HUES48 (cell line): ENCODE measurements around the gene FOXE1.

Experiments used
- H3K27ac ChIP-seq: one replicate; pipeline ENCODE4 v1.7.0; 2013; ENCODE audit warnings: low read depth, low read length, inconsistent platforms
- H3K27me3 ChIP-seq: 2 replicates; pipeline ENCODE4 v1.6.1; 2013; ENCODE audit warnings: mild to moderate bottlenecking, low read length; ENCODE audit not compliant: control insufficient read depth, insufficient read depth
- H3K36me3 ChIP-seq: 2 replicates; pipeline ENCODE4 v1.6.1; 2013; ENCODE audit warnings: low read length; ENCODE audit not compliant: control insufficient read depth, insufficient read depth
- H3K4me1 ChIP-seq: 2 replicates; pipeline ENCODE4 v1.6.1; 2013; ENCODE audit warnings: mild to moderate bottlenecking, low read length; ENCODE audit not compliant: control insufficient read depth, insufficient read depth
- H3K4me3 ChIP-seq: 2 replicates; pipeline ENCODE4 v1.5.1; 2013; ENCODE audit warnings: mild to moderate bottlenecking, low read depth, low read length
- H3K9ac ChIP-seq: 2 replicates; pipeline ENCODE4 v1.6.1; 2013; ENCODE audit warnings: mild to moderate bottlenecking, low read depth, low read length, moderate library complexity
- H3K9me3 ChIP-seq: 2 replicates; pipeline ENCODE4 v1.6.1; 2013; ENCODE audit warnings: low read length; ENCODE audit not compliant: control insufficient read depth, insufficient read depth

Gene FOXE1

DNA sequence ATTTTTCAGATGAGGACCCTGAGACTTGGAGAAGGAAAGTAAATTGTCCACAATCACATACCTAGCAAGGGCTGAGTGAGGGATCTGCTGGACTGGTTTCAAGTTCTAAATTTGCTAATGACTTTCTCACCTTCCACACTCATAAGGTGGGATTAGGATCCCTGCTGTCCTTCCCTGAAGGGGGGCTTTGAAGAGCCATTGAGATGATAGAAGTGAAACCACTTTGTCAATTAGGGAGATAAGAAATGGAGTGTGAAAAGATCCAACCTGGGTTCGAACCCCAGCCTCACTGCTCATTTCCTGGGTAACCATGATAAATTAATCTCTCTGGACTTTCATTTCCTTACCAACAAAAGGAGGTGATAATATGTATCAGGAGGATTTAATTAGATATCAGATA lies 32.7 kb upstream of the FOXE1 start:
- Histone ChIP-seq H3K36me3 (no peaks in the 10 kb centered on the region), H3K9me3 (no peaks in the 10 kb centered on the region), H3K9ac (no peak overlapping the region), H3K27ac (no peak overlapping the region), H3K4me1 (no peaks in the 10 kb centered on the region), H3K27me3 (peaks cover 11% of the 10 kb centered on the region; the same call in 1 of the 2 replicates), H3K4me3 (no peak overlapping the region)

DNA sequence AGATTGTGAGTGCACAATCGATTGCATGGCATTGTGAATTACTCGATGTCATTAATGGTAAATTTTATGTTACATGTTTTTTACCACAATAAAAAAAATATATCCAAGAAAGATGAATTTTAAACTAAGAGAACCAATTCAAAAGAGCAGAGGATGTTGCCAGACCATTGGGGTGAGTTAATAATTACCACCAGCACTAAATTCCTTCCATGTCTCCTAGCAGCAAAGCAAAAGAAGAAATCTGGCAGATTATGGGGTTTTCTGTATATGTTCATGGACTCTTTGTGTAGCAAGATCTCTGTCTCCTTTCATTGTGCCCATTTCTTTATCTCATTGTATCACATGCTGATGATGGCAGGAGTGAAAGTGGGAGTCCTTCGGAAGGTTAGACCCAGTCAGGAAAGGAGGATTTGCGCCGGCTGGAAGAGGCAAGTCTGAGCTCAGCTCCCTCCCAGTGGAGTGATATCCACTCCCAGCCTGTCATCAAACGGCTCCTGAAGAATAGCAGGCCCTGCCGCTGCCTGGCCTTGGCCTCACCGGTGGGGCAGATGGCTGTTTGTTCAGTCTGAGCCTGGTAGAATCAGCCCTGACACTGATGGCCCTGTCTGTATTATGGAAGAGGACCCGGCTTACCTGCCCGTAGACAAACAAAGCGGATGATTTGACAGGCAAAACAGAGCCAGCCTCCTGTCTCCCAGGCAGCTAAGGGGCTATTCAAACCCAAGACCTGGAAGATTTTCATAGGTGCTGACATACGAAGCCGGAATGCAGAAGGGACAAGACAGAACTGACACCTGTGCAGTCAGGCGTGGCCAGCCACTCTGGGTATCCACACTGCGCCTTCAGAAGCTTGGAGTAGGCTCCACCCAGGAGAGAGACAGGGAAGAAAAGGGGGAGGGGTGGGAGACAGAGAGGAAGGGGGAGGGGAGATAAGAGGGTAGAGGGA lies 21.9 kb upstream of the FOXE1 start:
- Histone ChIP-seq H3K27me3 (peaks cover 21% of the 10 kb centered on the region), H3K9me3 (no peaks in the 10 kb centered on the region), H3K4me1 (peaks cover 13% of the 10 kb centered on the region), H3K4me3 (peak overlapping the region; percentile 43), H3K27ac (no peak overlapping the region), H3K9ac (no peak overlapping the region), H3K36me3 (no peaks in the 10 kb centered on the region)

DNA sequence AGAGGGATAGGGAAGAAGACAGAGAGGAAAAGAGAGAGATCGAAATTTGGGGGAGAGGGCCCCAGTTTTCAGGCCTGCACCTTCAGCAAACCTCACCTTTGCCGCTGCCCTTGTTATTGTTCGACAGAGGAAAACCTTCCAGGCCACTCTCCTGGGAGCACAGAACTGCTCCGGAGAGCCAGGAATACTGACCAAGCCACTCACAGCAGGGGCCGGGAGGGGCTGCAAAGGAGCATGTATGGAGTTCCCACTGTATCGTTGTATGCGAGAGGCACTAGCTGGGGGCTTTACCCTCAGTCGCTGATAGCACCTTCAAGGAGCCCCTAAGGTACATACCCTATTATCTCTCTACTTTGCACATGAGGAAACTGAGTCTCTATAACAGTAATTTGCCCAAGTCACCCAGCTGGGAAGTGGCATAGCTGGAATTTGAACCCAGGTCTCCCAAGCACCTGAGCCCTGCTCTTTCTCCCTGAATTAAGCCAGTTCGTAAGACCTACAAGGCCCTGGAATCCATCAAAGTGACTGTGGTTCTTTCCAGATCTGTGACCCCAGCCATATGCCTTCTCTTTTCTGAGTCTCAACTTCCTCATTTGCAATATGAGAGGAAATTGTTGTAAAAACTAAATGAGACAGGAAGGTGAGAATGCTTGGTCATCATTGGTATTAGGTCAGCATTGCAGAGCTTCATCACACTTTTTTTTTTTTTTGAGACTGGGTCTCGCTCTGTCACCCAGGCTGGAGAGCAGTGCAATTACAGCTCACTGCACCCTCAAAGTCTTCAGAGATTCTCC lies 21.0 kb upstream of the FOXE1 start:
- Histone ChIP-seq H3K27ac (no peak overlapping the region), H3K4me3 (no peak overlapping the region; the same call in 1 of the 2 replicates), H3K4me1 (peaks cover 13% of the 10 kb centered on the region), H3K9me3 (no peaks in the 10 kb centered on the region), H3K27me3 (peaks cover 19% of the 10 kb centered on the region), H3K36me3 (no peaks in the 10 kb centered on the region), H3K9ac (no peak overlapping the region)

DNA sequence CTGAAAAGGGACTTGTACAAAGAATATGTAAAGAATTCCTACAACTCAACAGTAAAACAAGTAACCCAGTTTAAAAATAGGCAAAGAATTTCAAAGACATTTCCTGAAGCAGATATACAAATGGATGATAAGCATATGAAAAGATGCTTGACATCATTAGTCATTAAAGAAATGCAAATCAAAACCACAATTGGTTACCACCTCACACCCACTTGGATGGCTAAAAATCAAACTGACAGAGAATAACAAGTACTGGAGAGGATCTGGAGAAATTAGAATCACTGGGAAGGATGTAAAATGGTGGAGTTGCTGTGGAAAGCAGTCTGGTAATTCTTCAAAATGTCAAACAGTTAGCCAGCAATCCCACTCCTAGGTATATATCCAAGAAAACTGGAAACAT lies 12.5 kb upstream of the FOXE1 start:
- H3K4me1 ChIP-seq = peaks cover 9% of the 10 kb centered on the region
- peaks cover 12% of the 10 kb centered on the region for H3K27me3 ChIP-seq
- H3K9me3 ChIP-seq = no peaks in the 10 kb centered on the region
- no peak overlapping the region for H3K9ac ChIP-seq
- no peak overlapping the region for H3K27ac ChIP-seq
- peak overlapping the region; percentile 26; the same call in 1 of the 2 replicates for H3K4me3 ChIP-seq
- H3K36me3 ChIP-seq = no peaks in the 10 kb centered on the region

DNA sequence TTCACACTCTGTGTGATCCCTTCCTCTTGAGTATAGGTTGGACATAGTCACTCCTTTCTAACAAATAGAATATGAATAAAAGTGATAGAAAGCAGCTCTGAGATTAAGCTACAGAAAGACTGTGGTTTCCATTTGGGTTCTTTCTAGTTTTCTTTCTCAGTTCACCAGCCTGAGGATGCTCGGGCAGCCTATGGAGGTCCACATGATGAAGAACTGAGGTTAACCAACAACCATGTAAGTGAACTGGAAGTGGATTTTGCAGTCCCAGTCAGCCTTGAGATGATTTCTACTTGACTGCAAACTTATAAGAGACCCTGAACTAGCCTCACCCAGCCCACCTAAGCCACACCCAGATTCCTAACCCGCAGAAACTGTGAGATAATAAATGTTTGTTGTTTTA lies 10.1 kb upstream of the FOXE1 start:
- H3K9ac ChIP-seq = no peak overlapping the region
- H3K27ac ChIP-seq = no peak overlapping the region
- H3K4me1 ChIP-seq = peaks cover 15% of the 10 kb centered on the region
- no peaks in the 10 kb centered on the region for H3K36me3 ChIP-seq
- peaks cover 36% of the 10 kb centered on the region for H3K27me3 ChIP-seq
- H3K4me3 ChIP-seq = no peak overlapping the region
- no peaks in the 10 kb centered on the region for H3K9me3 ChIP-seq

DNA sequence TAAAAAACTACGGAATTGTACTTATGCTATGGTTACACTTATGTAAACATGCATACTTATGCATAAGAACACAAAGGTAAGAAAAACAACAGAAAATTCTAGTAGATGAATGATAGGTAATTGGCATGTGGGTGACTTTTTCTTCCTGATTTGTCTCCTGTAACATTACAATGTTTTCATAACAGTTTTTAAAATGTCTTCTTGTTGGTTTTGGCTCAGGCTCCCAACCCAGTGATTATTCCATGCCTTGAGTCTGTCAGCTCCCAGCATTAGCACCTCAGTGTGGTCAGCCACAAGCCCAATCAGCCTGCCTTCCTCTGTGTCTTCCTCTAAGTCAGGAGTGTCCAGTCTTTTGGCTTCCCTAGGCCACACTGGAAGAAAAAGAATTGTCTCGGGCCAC lies 7.9 kb upstream of the FOXE1 start:
- Histone ChIP-seq H3K4me1 (peaks cover 24% of the 10 kb centered on the region), H3K9me3 (no peaks in the 10 kb centered on the region), H3K4me3 (no peak overlapping the region), H3K9ac (no peak overlapping the region), H3K27me3 (peaks cover 54% of the 10 kb centered on the region), H3K27ac (no peak overlapping the region), H3K36me3 (no peaks in the 10 kb centered on the region)

DNA sequence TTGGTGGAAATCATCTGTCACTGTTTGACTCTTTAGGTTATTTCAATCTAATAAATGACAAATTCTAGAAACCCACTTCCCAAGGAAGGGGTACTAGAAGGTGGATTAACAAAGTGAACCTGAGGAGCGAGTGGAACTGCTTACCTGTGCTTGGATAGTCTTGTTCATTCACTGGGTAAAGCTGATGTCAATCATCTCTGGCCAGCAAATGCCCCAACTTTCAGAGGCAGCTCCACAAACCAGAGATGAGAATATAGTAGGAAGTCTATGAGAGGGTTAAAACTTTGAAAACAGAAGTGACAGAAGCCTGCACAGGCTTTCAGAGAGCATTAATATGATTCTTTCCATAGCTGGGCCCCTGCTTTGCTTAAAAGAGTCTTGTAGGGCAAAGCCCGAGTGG lies 7.3 kb upstream of the FOXE1 start:
- H3K4me1 ChIP-seq = peaks cover 17% of the 10 kb centered on the region
- peaks cover 61% of the 10 kb centered on the region for H3K27me3 ChIP-seq

DNA sequence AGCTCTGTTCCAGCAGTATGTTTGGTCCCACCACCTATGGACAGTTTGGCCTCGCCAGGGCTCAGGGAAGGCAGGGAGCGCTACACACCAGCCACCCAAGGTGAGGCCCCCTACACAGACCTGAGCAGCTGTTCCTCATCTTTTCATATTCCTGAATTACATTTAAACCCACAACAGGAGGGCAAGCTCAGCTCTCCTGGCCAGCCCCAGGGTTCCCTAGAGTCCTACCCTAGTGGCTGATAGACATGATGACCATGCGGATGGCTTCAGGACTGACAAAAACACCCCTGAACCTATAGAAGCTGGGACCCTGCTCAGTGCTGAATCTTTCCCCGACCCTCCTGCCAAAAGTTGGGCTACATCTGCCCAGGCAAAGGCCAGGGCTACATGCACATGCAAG lies 6.7 kb upstream of the FOXE1 start:
- Histone ChIP-seq H3K4me1 (peaks cover 15% of the 10 kb centered on the region), H3K9me3 (no peaks in the 10 kb centered on the region), H3K4me3 (no peak overlapping the region), H3K9ac (no peak overlapping the region), H3K27me3 (peaks cover 66% of the 10 kb centered on the region), H3K27ac (no peak overlapping the region), H3K36me3 (no peaks in the 10 kb centered on the region)

More for the DNA sequence above, 7.3 kb upstream of the FOXE1 start:
- Histone ChIP-seq H3K27ac (no peak overlapping the region), H3K9me3 (no peaks in the 10 kb centered on the region), H3K9ac (no peak overlapping the region), H3K36me3 (no peaks in the 10 kb centered on the region), H3K4me3 (no peak overlapping the region)

DNA sequence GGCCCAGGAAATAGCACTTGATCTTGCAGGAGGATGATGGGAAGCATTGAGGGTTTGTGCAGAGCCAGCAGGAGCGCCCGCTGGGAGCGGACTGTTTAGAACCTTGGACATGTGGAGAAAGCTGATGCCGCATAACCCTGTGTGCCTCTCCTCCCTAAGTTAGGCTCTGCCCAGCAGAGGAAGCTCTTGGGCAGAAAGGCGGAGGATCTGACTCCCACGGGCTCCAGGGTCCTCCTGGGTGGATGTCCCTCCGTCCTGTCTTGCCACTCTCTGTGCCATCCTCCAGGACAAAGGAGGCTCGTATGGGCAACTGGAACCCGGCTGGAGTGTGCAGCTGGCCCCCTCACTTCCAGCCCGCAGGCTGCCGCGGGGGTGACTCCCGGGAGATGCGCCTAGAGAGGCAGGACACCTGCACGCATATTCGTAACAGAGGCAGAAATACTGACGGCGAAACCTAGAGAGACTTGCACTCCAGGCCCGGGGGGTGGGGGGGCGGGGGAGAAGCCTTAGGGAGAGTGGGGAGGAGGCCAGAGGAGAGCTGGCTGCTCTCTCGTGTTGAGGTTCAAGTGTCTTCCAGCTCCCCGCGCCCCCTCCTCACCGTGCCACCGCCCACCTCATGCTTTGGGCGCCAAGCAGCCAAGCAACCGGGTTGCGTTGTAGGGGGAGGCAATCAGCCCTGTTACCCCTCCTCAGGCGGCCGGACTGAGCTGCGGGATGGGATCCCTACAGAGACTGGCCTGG lies 5.4 kb upstream of the FOXE1 start:
- Histone ChIP-seq H3K9ac (no peak overlapping the region), H3K4me3 (peak overlapping the region; percentile 48), H3K27me3 (peaks cover 79% of the 10 kb centered on the region), H3K4me1 (peaks cover 18% of the 10 kb centered on the region), H3K27ac (no peak overlapping the region), H3K9me3 (no peaks in the 10 kb centered on the region), H3K36me3 (no peaks in the 10 kb centered on the region)

DNA sequence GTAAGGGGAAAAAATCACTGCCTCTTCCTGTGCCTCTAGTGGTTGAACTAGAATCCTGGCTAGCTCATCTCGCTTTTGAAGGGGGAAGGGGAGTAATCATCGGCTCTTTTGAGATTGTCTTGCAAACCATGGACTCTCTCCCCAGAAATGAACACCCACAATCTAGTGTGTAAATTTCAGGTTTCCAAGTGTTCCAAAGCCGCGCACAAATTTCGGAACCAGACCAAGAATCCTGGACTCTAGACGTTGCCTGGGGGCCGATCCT lies 4.9 kb upstream of the FOXE1 start:
- Histone ChIP-seq H3K27ac (no peak overlapping the region), H3K27me3 (peaks cover 84% of the 10 kb centered on the region), H3K9ac (no peak overlapping the region), H3K4me1 (peaks cover 18% of the 10 kb centered on the region), H3K4me3 (peak overlapping the region; percentile 48), H3K36me3 (no peaks in the 10 kb centered on the region), H3K9me3 (no peaks in the 10 kb centered on the region)
